ENCODE results near the gene RAPH1. TPM values are rescaled to one million over a fixed set of nuclear protein-coding genes. Genes with fewer than 3 reads are reported as not detected.

Gene RAPH1
- total and polyA plus RNA-seq, 2 experiments from 2014 or later = 5.0 to 36.2 TPM

DNA sequence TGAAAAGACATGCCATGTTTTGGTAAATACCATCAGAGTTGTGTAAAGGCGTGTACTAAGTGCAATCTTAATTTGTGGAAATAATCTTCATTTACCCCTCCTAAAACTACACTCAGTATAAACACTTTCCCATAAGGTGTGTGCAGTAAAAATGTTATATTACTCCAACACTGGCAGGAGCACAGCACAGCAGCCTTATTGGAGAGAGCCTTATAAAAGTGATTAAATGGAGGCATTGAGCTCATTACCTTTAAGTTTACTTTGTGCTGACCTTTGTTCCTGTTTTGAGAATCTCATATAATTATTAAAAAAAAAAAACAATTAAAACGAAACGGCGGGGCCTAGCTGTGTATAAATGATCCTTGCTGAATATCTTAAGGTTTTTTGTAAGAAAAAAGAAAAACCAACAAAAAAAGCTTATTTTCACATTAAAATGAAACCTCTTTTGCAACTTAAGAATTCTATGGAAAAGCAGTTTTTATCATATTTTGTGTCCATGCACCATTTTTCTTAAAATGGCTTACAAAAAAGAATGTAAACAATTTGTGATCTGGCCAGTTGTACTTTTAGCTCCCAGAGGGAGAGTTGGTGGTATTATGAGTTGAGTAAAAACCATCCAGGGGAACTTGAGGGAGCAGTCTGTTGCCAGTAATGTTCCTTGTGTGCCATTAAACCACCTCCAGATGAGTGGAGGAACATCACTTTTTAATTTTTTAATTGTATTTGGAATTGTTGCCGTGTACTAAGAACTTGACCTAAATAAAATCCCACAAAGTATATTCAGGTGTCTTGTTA lies 103.5 kb downstream of the RAPH1 start:
- Mint-ChIP-seq H3K36me3 (ENCODE audit: low read depth) (peaks cover 38% of the 10 kb centered on the region), H3K27me3 (ENCODE audit: insufficient read depth, low read depth, poor library complexity) (no peaks in the 10 kb centered on the region), H3K9me3 (no peaks in the 10 kb centered on the region), H3K27ac (no peak overlapping the region), H3K4me3 (no peak overlapping the region), H3K4me1 (no peaks in the 10 kb centered on the region)
- H4K20me1 ChIP-seq (replicated peaks; ENCODE audit: insufficient read depth) = no peaks in the 10 kb centered on the region
- H3K36me3 ChIP-seq (ENCODE audit: insufficient read depth) = no peaks in the 10 kb centered on the region
- H3K4me3 ChIP-seq = no peak overlapping the region
- H3K4me1 ChIP-seq (ENCODE audit: insufficient read depth) = no peaks in the 10 kb centered on the region
- DNase-seq (ENCODE audit: low spot score) = no peak
- ATAC-seq = no peak
- H3K4me2 ChIP-seq = no peak overlapping the region
- no peak overlapping the region for H2AFZ ChIP-seq
- H3F3A ChIP-seq (replicated peaks; ENCODE audit: low read depth) = no peaks in the 10 kb centered on the region
- no peaks in the 10 kb centered on the region for H3K27me3 ChIP-seq (ENCODE audit: insufficient read depth)
- H3K79me2 ChIP-seq (replicated peaks; ENCODE audit: insufficient read depth) = no peaks in the 10 kb centered on the region
- H3K27ac ChIP-seq (ENCODE audit: low read depth) = peak overlapping the region; percentile 42; the same call in 1 of the 2 replicates
- no peaks in the 10 kb centered on the region for H3K9me2 ChIP-seq (ENCODE audit: insufficient read depth)
- no peak for TF ChIP-seq CREB1 (CRISPR knock-in tag; IDR thresholded peaks at IDR 0.05; ENCODE audit: low read depth)
- no peak for TF ChIP-seq STAT1 (IDR thresholded peaks at IDR 0.05; ENCODE audit: unreplicated experiment)
- TF ChIP-seq, protein P1, sequence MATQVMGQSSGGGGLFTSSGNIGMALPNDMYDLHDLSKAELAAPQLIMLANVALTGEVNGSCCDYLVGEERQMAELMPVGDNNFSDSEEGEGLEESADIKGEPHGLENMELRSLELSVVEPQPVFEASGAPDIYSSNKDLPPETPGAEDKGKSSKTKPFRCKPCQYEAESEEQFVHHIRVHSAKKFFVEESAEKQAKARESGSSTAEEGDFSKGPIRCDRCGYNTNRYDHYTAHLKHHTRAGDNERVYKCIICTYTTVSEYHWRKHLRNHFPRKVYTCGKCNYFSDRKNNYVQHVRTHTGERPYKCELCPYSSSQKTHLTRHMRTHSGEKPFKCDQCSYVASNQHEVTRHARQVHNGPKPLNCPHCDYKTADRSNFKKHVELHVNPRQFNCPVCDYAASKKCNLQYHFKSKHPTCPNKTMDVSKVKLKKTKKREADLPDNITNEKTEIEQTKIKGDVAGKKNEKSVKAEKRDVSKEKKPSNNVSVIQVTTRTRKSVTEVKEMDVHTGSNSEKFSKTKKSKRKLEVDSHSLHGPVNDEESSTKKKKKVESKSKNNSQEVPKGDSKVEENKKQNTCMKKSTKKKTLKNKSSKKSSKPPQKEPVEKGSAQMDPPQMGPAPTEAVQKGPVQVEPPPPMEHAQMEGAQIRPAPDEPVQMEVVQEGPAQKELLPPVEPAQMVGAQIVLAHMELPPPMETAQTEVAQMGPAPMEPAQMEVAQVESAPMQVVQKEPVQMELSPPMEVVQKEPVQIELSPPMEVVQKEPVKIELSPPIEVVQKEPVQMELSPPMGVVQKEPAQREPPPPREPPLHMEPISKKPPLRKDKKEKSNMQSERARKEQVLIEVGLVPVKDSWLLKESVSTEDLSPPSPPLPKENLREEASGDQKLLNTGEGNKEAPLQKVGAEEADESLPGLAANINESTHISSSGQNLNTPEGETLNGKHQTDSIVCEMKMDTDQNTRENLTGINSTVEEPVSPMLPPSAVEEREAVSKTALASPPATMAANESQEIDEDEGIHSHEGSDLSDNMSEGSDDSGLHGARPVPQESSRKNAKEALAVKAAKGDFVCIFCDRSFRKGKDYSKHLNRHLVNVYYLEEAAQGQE (IDR thresholded peaks at IDR 0.05; ENCODE audit: unreplicated experiment) = no peak
- TF ChIP-seq, protein P2, sequence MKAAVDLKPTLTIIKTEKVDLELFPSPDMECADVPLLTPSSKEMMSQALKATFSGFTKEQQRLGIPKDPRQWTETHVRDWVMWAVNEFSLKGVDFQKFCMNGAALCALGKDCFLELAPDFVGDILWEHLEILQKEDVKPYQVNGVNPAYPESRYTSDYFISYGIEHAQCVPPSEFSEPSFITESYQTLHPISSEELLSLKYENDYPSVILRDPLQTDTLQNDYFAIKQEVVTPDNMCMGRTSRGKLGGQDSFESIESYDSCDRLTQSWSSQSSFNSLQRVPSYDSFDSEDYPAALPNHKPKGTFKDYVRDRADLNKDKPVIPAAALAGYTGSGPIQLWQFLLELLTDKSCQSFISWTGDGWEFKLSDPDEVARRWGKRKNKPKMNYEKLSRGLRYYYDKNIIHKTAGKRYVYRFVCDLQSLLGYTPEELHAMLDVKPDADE (IDR thresholded peaks at IDR 0.05) = no peak
- TF ChIP-seq JUNB (IDR thresholded peaks at IDR 0.05; ENCODE audit: unreplicated experiment) = no peak
- TF ChIP-seq, protein P3, sequence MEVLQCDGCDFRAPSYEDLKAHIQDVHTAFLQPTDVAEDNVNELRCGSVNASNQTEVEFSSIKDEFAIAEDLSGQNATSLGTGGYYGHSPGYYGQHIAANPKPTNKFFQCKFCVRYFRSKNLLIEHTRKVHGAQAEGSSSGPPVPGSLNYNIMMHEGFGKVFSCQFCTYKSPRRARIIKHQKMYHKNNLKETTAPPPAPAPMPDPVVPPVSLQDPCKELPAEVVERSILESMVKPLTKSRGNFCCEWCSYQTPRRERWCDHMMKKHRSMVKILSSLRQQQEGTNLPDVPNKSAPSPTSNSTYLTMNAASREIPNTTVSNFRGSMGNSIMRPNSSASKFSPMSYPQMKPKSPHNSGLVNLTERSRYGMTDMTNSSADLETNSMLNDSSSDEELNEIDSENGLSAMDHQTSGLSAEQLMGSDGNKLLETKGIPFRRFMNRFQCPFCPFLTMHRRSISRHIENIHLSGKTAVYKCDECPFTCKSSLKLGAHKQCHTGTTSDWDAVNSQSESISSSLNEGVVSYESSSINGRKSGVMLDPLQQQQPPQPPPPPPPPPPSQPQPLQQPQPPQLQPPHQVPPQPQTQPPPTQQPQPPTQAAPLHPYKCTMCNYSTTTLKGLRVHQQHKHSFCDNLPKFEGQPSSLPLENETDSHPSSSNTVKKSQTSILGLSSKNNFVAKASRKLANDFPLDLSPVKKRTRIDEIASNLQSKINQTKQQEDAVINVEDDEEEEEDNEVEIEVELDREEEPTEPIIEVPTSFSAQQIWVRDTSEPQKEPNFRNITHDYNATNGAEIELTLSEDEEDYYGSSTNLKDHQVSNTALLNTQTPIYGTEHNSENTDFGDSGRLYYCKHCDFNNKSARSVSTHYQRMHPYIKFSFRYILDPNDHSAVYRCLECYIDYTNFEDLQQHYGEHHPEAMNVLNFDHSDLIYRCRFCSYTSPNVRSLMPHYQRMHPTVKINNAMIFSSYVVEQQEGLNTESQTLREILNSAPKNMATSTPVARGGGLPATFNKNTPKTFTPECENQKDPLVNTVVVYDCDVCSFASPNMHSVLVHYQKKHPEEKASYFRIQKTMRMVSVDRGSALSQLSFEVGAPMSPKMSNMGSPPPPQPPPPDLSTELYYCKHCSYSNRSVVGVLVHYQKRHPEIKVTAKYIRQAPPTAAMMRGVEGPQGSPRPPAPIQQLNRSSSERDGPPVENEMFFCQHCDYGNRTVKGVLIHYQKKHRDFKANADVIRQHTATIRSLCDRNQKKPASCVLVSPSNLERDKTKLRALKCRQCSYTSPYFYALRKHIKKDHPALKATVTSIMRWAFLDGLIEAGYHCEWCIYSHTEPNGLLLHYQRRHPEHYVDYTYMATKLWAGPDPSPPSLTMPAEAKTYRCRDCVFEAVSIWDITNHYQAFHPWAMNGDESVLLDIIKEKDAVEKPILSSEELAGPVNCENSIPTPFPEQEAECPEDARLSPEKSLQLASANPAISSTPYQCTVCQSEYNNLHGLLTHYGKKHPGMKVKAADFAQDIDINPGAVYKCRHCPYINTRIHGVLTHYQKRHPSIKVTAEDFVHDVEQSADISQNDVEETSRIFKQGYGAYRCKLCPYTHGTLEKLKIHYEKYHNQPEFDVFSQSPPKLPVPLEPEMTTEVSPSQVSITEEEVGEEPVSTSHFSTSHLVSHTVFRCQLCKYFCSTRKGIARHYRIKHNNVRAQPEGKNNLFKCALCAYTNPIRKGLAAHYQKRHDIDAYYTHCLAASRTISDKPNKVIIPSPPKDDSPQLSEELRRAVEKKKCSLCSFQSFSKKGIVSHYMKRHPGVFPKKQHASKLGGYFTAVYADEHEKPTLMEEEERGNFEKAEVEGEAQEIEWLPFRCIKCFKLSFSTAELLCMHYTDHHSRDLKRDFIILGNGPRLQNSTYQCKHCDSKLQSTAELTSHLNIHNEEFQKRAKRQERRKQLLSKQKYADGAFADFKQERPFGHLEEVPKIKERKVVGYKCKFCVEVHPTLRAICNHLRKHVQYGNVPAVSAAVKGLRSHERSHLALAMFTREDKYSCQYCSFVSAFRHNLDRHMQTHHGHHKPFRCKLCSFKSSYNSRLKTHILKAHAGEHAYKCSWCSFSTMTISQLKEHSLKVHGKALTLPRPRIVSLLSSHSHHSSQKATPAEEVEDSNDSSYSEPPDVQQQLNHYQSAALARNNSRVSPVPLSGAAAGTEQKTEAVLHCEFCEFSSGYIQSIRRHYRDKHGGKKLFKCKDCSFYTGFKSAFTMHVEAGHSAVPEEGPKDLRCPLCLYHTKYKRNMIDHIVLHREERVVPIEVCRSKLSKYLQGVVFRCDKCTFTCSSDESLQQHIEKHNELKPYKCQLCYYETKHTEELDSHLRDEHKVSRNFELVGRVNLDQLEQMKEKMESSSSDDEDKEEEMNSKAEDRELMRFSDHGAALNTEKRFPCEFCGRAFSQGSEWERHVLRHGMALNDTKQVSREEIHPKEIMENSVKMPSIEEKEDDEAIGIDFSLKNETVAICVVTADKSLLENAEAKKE (CRISPR knock-in tag; IDR thresholded peaks at IDR 0.05) = no peak
- TF ChIP-seq EZH2phosphoT487 (IDR thresholded peaks at IDR 0.05; ENCODE audit: unreplicated experiment) = no peak
- TF ChIP-seq POLR2AphosphoS5 (IDR thresholded peaks at IDR 0.05; ENCODE audit: low read depth) = no peak
- TF ChIP-seq NANOG (IDR thresholded peaks at IDR 0.05; ENCODE audit: borderline replicate concordance) = no peak
- TF ChIP-seq, protein P4, sequence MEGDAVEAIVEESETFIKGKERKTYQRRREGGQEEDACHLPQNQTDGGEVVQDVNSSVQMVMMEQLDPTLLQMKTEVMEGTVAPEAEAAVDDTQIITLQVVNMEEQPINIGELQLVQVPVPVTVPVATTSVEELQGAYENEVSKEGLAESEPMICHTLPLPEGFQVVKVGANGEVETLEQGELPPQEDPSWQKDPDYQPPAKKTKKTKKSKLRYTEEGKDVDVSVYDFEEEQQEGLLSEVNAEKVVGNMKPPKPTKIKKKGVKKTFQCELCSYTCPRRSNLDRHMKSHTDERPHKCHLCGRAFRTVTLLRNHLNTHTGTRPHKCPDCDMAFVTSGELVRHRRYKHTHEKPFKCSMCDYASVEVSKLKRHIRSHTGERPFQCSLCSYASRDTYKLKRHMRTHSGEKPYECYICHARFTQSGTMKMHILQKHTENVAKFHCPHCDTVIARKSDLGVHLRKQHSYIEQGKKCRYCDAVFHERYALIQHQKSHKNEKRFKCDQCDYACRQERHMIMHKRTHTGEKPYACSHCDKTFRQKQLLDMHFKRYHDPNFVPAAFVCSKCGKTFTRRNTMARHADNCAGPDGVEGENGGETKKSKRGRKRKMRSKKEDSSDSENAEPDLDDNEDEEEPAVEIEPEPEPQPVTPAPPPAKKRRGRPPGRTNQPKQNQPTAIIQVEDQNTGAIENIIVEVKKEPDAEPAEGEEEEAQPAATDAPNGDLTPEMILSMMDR (conservative IDR thresholded peaks at IDR 0.05; ENCODE audit: low read depth in 2 of 2) = no peak
- TF ChIP-seq EZH2 (IDR thresholded peaks at IDR 0.05; ENCODE audit: low read depth, unreplicated experiment) = no peak
- TF ChIP-seq ZNF114 (CRISPR knock-in tag; IDR thresholded peaks at IDR 0.05) = no peak
- no peak for TF ChIP-seq ZNF331 (CRISPR knock-in tag; IDR thresholded peaks at IDR 0.05; ENCODE audit: low read depth)

Measured in GM23338 (cell line).